HEK293T (cell line): Measurements from ENCODE around the gene BORCS5.

Experiments
- CTCF ChIA-PET: fragments of 350-600 bp; formaldehyde crosslinking; extraction: SDS; loops from one replicate; lab custom pipeline; 2021; ENCODE audit warnings: antibody characterized with exemption, inconsistent platforms; lab: Yijun Ruan, JAX
- POLR2A ChIA-PET: fragments of 350-600 bp; formaldehyde crosslinking; extraction: SDS; loops from one replicate; lab custom pipeline; 2020; ENCODE audit warnings: antibody characterized with exemption, inconsistent platforms; lab: Yijun Ruan, JAX
- DNase-seq: peaks from one replicate; pipeline ENCODE4 v3.0.0; 2012; ENCODE audit warnings: mixed read lengths; ENCODE audit errors: extremely low spot score
- ARNT ChIP-seq: fragments of 450-650 bp; IDR thresholded peaks from 2 replicates; pipeline ENCODE4 v1.6.1; 2017; ENCODE audit warnings: mild to moderate bottlenecking
- BHLHE40 ChIP-seq: fragments of 450-650 bp; IDR thresholded peaks from 2 replicates; pipeline ENCODE4 v1.6.1; 2016; ENCODE audit warnings: mild to moderate bottlenecking, moderate library complexity, borderline replicate concordance
- CTBP1 ChIP-seq: fragments of 450-650 bp; IDR thresholded peaks from 2 replicates; pipeline ENCODE4 v1.6.1; 2016; ENCODE audit warnings: borderline replicate concordance
- ELF4 ChIP-seq: fragments of 450-650 bp; IDR thresholded peaks from 2 replicates; pipeline ENCODE4 v1.6.1; 2017; ENCODE audit warnings: antibody characterized with exemption
- FOXA1 ChIP-seq: fragments of 450-650 bp; IDR thresholded peaks from 2 replicates; pipeline ENCODE4 v1.6.1; 2016; ENCODE audit warnings: mild to moderate bottlenecking
- FOXK2 ChIP-seq: fragments of 450-650 bp; IDR thresholded peaks from 2 replicates; pipeline ENCODE4 v1.6.1; 2016; ENCODE audit warnings: mild to moderate bottlenecking
- FOXM1 ChIP-seq: fragments of 450-650 bp; IDR thresholded peaks from 2 replicates; pipeline ENCODE4 v1.6.1; 2017; ENCODE audit warnings: mild to moderate bottlenecking, borderline replicate concordance
- HDGF ChIP-seq: fragments of 450-650 bp; IDR thresholded peaks from 2 replicates; pipeline ENCODE4 v1.6.1; 2017; ENCODE audit warnings: antibody characterized with exemption, borderline replicate concordance
- L3MBTL2 ChIP-seq: fragments of 450-650 bp; conservative IDR thresholded peaks from 2 replicates; pipeline ENCODE4 v1.6.1; 2016; ENCODE audit warnings: mild to moderate bottlenecking
- LEF1 ChIP-seq: fragments of 450-650 bp; IDR thresholded peaks from 2 replicates; pipeline ENCODE4 v1.6.1; 2017; ENCODE audit warnings: mild to moderate bottlenecking, borderline replicate concordance
- NFRKB ChIP-seq: fragments of 450-650 bp; IDR thresholded peaks from 2 replicates; pipeline ENCODE4 v1.6.1; 2016; ENCODE audit warnings: mild to moderate bottlenecking, moderate library complexity
- PKNOX1 ChIP-seq: fragments of 450-650 bp; IDR thresholded peaks from 2 replicates; pipeline ENCODE4 v1.6.1; 2016
- SP1 ChIP-seq: fragments of 450-650 bp; IDR thresholded peaks from 2 replicates; pipeline ENCODE4 v1.6.1; 2017
- SUZ12 ChIP-seq: fragments of 450-650 bp; IDR thresholded peaks from 2 replicates; pipeline ENCODE4 v1.6.1; 2016; ENCODE audit warnings: mild to moderate bottlenecking
- TARDBP ChIP-seq: fragments of 450-650 bp; IDR thresholded peaks from 2 replicates; pipeline ENCODE4 v1.6.1; 2016
- ZNF384 ChIP-seq: fragments of 450-650 bp; IDR thresholded peaks from 2 replicates; pipeline ENCODE4 v1.6.1; 2016

The BORCS5 gene

GRCh38 chr12:12433203-12433731 lies 76.4 kb downstream of the BORCS5 start:
- ChIA-PET CTCF (no interaction called here), POLR2A (interaction anchor here (0.9 kb wide), 1 partner anchor 8 kb away, joined by 3 read pairs; no protein-coding TSS in a partner anchor)
- no peak for DNase-seq
- no peak for TF ChIP-seq FOXK2
- no peak for TF ChIP-seq LEF1
- no peak for TF ChIP-seq CTBP1

DNA sequence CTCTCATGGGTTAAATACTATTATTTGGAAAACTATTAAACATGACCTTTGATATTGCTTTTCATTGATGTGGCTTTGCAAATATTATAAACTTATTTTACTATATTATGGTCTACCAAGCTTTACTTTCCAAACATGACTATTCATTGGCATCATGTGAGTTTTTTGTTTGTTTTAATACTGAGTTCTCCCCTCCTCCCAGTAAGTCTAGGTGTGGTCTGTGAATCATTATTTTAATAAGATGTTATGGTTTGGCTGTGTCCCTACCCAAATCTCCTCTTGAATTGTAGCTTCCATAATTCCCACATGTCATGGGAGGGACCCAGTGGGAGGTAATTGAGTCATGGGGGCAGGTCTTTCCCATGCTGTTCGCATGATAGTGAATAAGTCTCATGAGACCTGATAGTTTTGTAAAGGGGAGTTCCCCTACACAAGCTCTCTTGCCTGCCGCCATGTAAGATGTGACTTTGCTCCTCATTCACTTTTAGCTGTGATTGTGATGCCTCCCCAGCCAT lies 80.0 kb downstream of the BORCS5 start:
- no peak for DNase-seq
- ChIA-PET CTCF (no interaction called here), POLR2A (no interaction called here)
- TF ChIP-seq ZNF384 (no peak), TARDBP (no peak), ARNT (no peak), NFRKB (no peak), FOXK2 (no peak)

GRCh38 chr12:12439636-12440035 lies 82.8 kb downstream of the BORCS5 start:
- ChIA-PET POLR2A (no interaction called here), CTCF (no interaction called here)
- TF ChIP-seq ARNT = no peak
- DNase-seq = no peak

GRCh38 chr12:12440784-12441428 lies 84.0 kb downstream of the BORCS5 start:
- TF ChIP-seq L3MBTL2 (no peak), PKNOX1 (no peak), ZNF384 (no peak), FOXA1 (no peak), ELF4 (no peak), FOXM1 (no peak), NFRKB (no peak), BHLHE40 (no peak), FOXK2 (no peak), ARNT (no peak), CTBP1 (no peak), LEF1 (no peak), HDGF (no peak), SP1 (no peak), TARDBP (no peak), SUZ12 (no peak)
- DNase-seq = no peak
- POLR2A ChIA-PET = no interaction called here

DNA sequence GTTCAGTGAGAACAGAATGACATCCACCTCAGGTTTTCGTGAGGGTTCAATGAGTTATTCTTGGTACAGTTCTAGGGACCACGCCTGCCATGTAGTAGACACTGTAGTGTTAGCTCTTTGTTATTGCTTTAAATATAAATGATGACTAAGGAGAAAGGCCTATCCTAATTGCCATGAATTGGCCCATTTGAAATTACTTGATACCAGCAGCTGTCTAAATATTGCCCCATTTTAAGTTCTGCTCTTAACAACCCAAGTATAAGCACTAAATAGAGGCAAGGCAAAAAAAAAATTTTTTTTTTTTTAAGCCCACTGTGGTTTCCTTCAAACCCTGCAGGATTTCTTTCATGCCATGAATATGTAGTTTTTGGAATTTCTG lies 84.5 kb downstream of the BORCS5 start:
- ChIA-PET POLR2A (no interaction called here), CTCF (interaction anchor here (0.6 kb wide), 1 partner anchor 19 kb away, joined by 5 read pairs; no protein-coding TSS in a partner anchor)
- DNase-seq = no peak
- TF ChIP-seq NFRKB = no peak
- TF ChIP-seq LEF1 = no peak
- TF ChIP-seq ZNF384 = no peak
- no peak for TF ChIP-seq PKNOX1
- TF ChIP-seq ARNT = no peak
- TF ChIP-seq SP1 = no peak
- no peak for TF ChIP-seq HDGF
- no peak for TF ChIP-seq ELF4
- TF ChIP-seq BHLHE40 = no peak
- TF ChIP-seq FOXM1 = no peak
- TF ChIP-seq L3MBTL2 = no peak
- TF ChIP-seq FOXK2 = no peak
- TF ChIP-seq SUZ12 = no peak

More at GRCh38 chr12:12440784-12441428, 84.0 kb downstream of the BORCS5 start:
- CTCF ChIA-PET = no interaction called here

DNA sequence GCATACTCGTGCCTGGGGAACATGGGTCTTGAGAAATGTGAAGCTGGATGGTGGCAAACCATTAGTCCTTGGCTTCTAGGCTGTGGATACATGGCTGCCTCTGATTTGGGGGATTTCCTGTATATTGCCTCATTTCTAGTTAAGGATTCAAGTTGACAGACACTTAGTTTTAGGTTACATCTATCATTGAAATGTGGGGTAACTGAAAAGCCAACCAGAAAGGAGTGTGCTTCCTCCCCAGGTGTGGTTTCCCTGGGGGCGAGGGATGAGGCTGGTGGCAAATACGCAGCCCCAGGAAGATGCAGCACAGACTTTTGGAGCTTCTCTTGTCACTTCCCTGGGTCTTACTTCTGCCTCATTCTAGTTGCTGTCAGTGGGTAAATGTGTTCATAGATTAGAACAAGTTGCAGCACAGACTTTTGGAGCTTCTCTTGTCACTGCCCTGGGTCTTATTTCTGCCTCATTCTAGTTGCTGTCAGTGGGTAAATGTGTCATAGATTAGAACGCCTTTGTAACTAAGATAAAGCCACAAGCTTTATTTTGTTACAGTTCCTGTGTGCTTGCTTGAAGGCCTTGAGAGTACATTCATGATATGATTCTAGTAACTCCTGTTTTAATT lies 85.1 kb downstream of the BORCS5 start:
- ChIA-PET CTCF (interaction anchor here (0.6 kb wide), 1 partner anchor 19 kb away, joined by 5 read pairs; no protein-coding TSS in a partner anchor), POLR2A (interaction anchor here (1.2 kb wide), 1 partner anchor 169 kb away, joined by 3 read pairs; no protein-coding TSS in a partner anchor)
- no peak for DNase-seq
- TF ChIP-seq HDGF (no peak), L3MBTL2 (no peak), SUZ12 (no peak)

GRCh38 chr12:12442548-12443071 lies 85.7 kb downstream of the BORCS5 start:
- CTCF ChIA-PET = no interaction called here
- TF ChIP-seq SP1 (no peak), ELF4 (no peak), SUZ12 (no peak)
- no peak for DNase-seq
- POLR2A ChIA-PET = interaction anchor here (1.2 kb wide), 2 partner anchors 116 to 169 kb away, joined by 3 to 4 read pairs; no protein-coding TSS in a partner anchor
